ENCODE results near the gene RPS27.

- TF ChIP-seq CTCF (IDR thresholded peaks at IDR 0.05; ENCODE audit: insufficient read depth, low read depth, low read length) (no peak), EZH2 (IDR thresholded peaks at IDR 0.05; ENCODE audit: insufficient read depth, low read length) (no peak)
These were observed 26.7 kb upstream of the RPS27 start for GRCh38 chr1:153963850-153964331.

Measured in astrocyte (in vitro differentiated cells and primary cell).